Activated CD8-positive, alpha-beta memory T cell treated with anti-CD3 and anti-CD28 coated beads, Interleukin-2, amount 50 U/mL, for 24 hours (primary cell): Measurements from ENCODE around the gene ADCY1.

Source experiments
- DNase-seq: peaks from one replicate; pipeline ENCODE4 v3.0.0-alpha.2; 2020; ENCODE audit errors: extremely low read depth

ADCY1 gene

DNA sequence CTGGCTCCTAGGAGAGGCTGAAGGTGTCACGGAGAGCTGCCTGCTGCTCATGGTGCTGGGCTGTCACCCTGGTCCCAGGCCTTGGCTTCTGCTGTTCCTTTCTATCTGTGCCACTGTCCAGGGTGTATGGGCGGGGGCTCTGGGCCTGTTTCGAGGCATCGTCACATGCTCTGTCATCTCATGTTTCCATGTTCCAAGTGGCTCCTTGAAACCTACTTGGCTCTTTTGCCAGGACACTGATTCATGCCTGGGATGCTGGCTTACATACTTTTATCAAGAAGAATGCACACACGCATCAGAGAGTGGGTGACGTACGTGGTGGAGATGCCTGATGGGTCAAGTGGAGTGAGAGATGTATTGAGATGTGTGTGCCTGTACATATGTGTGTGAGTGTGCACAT lies 50.9 kb downstream of the ADCY1 start:
- DNase-seq, result no peak

DNA sequence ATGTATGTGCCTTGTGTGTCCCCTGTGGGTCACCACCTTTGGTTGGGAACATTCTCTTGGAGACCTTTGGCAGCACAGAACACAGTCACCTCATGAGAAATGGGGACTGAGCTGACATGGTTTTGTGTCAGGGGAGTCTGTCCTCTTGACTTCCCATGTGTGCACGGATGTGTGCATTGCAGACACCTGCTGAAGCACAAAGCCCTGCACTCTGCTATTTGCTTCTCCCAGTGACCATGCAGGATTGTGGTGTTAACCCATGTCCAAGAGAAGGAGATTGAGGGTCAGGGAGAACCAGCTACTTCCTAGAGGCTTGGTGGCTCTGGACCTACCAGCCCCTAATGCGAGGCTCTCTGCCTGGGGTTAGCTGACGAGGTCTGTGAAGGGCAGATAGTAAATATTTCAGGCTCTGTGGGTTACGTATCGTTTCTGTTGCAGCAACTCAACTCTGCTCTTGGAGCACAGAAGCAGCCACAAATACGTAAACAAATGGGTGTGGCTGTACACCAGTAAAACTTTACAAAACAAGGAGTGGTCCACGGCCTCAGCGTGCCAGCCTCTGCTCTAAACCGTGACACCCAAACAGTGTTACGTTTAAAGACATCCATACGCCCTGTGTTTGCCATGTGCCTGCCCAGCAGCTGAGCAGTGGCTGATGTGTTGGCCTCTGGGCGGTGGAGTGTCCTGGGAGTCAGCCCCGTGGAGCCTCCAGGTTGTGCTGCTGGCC lies 51.7 kb downstream of the ADCY1 start:
- no peak for DNase-seq

DNA sequence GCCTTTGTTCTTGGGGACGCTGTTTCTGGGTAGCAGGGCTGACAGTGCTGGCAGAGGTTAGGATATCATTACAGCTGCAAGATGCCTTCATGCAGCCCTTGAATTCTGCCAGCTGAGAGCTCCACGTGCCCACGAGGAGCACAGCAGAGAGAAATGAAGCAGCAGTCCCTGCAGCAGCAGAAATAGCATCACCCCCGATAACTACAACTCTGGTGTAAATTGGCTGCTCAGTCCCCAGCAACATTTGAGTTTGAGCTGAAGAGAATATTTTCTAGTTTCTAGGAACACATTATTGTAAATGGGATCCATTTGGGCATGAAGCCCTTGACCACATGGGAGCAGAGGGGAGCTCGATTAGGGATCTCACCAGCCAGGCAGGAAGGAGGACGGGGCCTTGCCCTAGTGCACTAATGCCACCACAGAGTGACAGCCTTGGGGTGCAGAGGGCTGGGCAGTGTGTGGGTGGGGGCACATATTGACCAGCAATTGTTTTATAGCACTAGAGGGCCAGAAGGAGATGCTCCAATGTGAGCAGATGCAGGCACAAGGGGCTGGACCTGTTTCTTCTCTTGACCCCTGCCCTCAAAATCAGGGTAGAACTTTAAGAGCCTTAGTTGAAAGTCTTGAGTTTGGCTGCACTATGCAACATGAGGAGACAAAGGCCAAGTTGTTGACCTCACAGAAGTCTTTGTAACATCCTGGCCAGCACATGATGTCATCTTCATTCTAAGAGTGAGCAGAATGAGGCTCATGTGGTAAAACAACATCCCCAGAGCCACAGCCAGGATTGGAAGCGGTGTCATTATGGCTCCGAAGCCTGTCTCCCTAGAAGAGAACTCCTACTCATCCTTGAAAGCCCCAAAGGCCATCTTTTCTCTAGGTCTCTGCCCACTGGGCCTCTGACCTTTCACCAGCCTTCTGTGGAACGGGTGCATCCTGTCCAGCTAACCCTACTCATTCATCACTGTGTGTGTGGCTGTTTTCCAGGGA lies 52.6 kb downstream of the ADCY1 start:
- DNase-seq, result no peak

DNA sequence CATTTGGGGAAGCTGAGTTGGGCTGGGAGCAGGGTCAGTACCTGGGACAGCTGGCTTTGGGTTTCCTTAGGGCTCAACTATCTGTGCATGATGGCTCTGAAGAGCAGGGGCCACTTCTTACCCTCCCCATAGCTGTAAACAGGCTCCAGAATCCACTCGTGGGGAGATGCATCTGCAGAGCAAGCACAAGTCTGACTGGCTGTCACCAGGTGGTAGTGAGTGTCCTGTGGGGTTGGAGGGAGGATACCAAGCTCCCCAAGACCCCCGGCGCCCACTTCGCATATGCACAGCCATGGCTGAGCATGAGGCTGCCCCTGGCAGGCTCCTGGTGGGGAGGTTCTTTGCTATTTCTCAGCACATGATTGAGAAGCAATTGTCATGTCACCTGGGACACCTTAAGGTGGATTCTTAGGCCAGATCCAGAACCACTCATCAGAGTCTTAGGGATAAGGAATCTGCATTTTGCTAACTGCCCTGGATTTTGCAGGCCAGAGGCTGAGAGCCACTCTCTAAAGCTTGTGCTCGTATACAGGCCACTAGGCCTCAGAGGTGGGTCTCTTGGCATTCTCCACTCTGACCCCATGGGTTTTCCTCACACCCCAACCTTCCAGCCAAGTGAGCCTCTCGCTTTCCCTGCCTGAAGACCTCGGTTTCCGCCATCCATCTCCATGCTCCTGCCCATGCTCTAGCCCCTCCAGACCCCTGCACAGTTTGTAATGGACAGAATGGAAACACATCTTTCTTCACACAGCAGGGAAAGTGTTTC lies 53.7 kb downstream of the ADCY1 start:
- DNase-seq, result no peak

DNA sequence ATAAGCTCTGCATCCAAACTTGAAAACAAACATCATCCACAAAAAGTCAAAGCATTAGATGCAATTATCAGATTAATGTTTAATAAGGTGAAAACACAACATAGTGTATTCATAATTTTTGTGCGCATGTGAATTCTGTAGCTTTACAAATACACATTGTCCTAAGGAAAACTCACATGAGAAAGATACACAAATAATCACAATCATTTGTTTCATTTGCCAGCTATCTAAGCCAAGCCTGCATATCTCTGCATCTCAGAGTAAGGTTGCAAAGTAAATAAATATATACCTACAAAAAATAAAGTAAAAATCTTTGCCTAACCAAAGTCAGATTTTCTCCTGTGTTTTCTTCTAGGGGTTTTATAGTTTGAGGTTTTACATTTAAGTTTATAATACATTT lies 57.4 kb downstream of the ADCY1 start:
- no peak for DNase-seq

DNA sequence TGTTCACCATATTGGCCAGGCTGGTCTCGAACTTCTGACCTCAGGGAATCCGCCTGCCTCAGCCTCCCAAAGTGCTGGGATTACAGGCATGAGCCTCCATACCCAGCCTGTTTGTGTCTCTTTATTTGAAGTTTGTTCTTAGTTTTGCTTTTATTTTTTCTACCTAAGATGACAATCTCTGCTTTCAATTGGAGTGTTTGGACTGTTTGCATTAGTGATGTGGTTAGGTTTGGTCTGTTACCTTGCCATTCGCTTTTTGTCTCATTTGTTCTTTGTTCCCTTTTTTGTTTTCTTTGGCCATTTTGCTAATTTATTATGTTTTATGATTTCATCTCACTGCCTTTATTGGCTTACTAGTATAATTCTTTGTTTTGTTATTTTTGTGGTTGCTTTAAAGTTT lies 62.6 kb downstream of the ADCY1 start:
- no peak for DNase-seq

DNA sequence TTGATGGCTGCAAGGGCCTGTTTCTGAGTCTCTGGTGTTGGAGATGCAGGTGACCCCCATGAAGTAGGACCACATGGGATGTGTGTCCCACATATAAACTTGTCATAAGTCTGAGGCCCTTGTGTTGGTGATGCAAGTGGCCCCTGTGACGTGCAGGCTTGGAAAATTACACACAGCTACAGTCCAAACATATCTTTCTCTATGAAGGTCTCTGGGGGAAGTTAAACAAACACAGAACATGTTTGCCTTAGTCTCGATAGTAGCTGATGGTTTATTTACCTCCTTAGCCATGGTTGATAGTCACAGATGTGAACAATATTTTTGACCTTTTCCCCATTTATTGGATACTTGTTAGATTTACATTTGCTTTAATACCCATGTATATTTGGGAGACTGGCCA lies 64.7 kb downstream of the ADCY1 start:
- DNase-seq, result no peak

DNA sequence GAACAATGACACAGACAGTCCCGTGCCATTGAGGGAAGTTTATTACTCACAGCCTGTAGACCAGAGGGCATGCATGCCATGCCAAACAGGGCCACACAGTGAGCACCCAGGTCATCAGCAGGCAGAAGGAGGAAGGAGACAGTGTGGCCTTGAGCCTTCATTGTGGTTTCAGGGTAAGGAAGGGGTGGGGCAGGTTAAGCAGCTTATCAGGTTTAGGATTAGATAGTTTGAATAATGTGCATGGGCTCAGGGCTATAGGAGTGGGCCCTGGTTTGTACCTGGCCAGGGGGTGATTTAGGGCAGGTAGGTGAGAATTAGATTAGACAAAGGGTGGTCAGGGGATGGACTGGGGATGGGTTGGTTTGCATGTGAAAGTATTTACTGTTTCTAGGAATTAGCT lies 67.9 kb downstream of the ADCY1 start:
- DNase-seq, result no peak

DNA sequence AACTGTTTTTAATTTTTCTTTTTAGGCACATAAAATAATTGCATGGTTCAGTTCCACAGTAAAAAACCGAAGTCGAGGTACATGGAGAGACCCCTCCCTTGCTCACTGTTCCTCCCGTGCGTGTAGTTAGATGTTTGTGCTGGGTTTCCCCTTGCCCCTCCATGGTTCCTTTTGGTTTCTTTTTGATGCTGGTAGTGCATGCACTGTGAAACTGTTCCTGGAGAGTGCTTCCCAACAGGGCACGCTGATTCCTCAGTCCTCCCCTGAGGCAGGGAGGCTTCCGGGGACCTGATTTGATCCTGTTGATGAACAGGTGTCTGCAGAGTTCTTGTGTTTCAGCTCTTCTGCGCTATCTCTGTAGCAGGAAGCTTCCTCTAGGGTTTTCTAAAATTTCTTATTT lies 69.5 kb downstream of the ADCY1 start:
- no peak for DNase-seq

DNA sequence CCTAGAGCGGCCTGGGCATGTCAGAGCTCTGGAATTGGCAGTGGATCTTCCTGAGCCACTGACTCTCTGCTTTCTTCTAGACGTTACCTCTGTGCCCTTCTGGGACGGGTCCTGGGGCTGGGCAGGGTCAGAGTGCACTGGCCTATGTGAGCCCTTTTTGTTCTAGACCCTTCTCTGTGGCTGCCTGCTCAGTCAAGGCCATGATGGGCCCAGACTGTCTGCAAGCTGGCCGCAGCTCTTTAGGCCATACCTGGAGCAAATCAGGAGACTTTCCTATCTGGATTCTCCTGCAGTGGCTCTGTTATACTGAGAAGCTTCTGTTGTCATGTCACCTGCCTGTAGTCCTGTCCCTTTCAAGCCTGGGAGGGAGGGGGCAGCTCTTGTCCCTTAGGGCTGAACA lies 70.1 kb downstream of the ADCY1 start:
- no peak for DNase-seq

DNA sequence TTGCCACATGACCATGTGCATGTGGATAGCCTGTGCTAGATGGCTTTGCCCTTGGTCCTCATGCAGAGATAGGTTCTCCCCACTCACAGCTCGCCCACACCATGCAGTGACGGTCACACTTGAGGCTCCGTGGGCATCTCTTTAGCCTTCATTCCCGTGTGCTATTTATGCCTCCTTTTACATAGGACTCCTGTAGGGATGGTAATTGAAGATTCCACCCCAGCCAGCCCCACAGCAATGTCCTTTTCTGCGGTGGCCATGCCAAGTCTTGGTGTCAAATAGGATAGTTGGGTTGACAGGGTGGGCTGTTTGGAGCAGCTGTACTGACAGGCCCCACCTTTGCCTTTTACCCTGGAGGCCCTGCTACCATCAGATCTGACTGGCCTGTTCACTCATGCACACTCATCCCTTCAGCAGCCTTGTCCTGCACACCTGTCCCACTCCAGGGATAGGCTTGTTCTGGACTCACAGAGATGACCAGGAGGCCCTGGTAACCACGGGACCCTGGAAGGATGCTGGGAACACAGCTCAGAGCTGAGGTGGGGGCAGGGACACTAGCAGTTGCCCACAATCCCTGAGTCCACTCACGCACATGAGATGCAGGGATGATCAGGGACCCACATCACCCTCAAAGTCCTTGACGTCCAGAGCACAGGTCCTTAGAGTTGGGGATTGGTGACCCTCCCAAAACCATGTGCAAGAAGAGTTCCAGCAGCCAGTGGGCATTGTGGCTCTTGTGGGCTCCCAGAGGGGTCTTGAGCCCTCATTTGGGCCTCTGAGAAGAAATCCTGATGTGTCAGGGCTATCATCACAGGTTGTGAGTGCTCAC lies 71.2 kb downstream of the ADCY1 start:
- DNase-seq, result no peak

DNA sequence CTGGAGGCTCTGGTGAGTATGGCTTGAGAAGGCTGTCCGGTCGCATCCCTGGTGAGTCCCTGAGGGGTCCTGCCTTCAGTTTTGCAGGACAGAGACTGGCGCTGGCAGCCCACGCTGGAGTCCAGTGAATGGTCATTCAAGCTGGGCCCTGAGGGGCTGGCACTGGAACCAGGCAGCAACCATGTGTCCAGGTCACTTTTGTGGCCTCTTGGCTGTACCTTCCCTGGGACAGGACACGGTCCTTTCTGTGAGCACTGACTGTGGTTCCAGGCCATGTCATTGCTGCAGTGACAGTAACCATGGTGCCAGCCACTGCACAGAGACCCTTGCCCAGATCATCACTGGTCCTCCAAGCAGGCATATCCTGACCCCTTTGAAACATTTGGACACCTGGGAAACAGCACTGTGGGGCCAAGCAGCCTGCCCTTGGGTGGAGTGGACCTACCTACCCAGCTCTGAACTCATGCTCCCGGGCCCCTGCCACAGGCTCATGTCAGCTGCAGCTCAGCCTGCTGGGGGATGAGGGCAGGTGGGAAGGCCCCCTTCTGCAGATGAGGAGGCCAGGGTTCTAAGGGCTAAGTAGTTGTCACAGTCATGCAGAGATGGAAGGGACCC lies 72.1 kb downstream of the ADCY1 start:
- no peak for DNase-seq

DNA sequence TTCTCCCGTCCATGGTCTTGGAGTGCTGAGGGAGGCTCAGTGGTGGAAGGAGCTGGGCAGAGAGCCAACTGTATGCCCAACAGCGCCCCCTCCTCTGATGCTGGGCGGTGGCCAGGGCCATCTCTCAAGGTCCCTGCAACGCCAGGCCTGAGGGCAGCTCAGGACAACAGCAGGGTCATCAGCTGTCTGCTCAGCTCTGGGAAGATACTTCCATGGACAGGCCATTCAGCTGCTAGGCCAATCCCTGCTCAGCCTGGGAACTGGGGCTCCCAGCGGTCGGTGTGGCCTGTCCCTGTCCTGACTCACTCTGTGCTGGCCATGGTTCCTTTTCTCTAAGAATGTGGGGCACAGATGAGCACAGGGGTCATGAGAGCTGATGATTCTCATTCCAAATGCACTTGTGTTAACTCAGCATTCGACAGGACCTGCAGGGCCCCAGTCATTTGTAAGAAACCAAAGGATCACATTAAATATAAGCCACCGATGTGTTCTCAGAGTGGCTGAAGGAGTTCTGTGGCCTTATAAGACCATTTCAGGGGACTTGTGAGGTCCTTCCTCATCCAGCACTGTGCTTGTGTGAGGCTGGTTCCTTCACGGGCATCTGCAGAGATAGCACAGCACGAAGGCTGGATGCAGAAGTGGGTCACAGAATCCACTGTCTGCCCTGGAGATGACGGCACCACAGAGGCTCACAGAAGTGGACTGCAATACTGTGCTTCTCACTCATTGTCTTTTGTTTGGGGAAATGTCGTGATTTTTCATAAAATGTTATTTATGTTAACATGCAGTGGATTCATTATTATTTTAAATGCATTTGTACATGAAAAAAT lies 73.0 kb downstream of the ADCY1 start:
- no peak for DNase-seq

DNA sequence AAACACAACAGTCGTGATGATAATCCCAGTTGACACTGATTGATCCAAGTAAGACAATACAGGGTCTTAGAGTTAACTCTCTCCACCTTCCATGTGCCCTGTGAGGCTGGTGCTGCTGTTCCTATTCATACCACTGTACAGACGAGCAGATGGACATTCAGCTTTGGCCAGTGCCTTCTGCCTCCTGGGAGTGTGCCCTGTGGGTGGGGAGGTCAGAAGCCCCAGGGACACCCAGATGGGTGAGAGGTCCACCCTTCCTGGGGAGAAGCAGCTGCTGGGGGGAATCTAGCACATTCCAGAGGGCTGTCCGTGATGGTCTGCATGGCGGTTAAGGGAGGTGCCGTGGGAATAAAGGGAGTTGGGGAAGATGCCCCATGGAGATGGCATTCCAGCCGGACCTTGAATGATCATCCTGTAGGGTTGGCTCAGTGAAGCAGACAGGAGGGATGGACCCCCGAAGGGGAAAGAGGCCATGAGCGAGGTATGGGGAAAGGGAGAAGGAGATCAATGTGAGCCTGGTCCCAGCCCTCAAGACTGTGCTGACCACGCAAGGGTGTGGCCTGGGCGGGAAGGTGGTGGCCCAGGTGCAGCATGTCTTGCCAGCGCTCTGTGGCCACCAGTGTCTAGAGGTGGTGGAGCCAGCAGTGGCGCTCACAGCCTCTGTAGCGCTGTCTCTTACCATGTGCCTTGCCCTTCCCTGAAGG lies 74.0 kb downstream of the ADCY1 start:
- DNase-seq, result no peak

DNA sequence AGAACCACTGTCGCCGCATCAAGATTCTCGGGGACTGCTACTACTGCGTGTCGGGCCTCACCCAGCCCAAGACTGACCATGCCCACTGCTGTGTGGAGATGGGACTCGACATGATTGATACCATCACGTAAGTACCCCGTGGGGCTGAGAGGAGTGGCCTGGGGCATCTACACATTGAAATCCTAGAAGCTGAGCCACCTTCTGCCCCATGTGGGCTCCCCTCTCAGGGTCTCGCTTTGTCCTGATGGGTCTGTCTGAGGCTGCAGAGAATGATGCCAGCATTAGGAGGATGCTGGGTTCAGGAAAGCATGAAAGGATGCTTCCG lies 74.5 kb downstream of the ADCY1 start:
- DNase-seq, result no peak

DNA sequence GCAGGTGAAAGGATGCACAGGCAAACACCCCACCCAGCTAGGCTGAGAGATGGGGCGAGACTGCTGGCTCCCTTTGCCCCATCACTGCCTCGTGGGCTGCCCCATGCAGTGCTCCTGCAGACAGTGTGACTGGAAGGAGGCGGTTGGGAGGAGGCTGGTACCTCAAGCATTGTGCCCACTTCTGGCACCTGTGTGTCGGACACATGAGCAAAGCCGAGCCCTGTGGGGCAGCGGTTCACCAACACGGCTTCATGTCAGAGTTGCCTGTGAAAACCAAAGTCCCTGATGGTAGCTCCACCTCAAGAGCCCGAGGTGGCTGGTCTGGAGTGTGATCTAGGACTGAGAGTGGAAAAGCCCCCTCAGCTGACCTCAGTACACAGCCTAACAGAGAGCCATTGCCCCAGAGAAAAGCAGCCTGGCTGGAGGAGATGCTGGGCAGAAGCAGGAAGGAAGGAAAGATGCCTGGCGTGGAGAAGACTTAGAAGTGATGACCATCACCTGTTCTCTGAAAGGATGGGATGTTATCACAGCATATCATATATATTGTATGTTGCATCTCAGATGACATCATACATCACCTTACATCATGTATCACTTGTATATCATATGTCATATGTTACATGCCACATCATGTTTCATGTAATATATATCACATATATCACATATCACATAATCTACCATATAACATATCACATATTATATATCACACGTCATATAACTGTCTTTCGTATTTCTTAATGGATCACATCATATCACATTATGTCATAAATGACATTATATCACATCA lies 75.6 kb downstream of the ADCY1 start:
- DNase-seq, result no peak

DNA sequence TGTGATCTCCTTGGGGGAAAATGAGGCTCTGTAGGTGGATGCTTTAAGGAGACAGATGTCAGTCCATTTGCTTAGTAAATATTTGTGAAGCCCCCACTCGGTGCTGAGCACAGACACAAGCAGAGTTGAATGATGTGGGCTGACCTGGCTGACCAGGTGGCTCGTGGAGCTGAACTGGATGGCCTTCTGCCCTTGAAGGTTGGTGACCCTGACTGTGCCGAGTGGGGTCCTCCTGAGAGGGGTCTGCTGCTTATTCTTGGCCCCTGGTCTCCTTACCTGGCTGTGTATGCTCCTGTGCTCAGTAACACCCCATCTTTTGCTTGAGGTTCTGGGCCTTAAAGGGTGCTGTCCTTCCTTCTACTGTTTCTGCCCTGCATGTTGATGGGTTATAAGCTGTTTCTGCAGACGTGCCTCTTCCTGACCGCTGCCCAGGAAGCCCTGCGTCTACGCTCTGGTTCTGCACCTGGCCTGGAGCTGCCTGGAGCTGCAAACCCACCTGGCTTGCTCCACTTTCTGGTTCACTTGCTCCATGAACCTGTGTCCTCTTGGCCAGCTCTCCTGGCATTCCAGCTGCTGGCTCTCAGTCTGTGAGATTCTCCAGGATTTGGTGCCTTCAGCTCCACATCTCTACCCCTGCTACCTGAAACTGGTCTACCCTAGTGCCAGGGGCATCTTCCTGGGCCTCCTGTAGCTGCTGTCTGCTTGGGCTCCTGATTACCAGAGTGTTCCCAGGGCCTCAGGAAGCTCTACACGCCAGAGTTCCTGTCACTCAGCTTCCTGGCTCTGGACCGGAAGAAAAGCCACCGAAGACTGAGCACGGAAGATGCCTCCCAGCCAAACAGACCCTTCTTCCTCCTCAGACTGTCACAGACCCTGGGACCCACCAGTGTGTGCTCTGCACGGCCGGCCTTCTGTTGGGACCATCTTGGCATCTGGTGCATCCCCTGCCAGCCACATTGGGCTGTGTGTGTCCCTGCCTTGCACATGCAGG lies 76.5 kb downstream of the ADCY1 start:
- DNase-seq, result no peak

DNA sequence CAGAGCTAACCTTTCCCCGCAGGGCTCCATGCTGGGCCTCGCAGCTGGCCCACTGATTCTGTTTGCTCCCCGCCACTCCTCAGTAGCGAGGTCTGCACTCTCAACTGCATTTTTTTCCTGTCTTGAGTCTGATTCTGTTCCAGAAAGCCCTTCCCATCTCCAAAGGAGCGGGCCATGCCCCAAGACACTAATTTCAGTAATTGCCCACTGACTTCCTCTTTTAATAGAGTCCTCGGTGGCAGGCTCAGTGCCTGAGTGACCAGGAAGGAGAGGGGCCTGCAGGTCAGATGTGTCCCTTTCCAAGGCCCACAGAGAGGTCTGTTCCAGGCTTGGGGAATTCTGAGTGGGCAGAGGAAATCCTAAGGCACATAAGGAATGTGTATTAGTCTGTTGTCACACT lies 77.4 kb downstream of the ADCY1 start:
- no peak for DNase-seq
